Large intestine (tissue), 3 donors: ENCODE results near the gene APBB2. TPM values are rescaled to one million over a fixed set of nuclear protein-coding genes. Genes with fewer than 3 reads are reported as not detected.

Source experiments
- DNase-seq, 2 donors: peaks; one replicate each; pipeline versions ENCODE4 v3.0.0 to v3.0.0-alpha.2; 2013
- H3K27ac ChIP-seq: one replicate; pipeline ENCODE4 v1.5.1; 2013; ENCODE audit warnings: low read length
- H3K27me3 ChIP-seq: 2 replicates; pipeline ENCODE4 v1.6.1; 2013; ENCODE audit warnings: low read length; ENCODE audit not compliant: control insufficient read depth, insufficient read depth
- H3K36me3 ChIP-seq: 2 replicates; pipeline ENCODE4 v1.6.1; 2013; ENCODE audit warnings: low read length; ENCODE audit not compliant: control insufficient read depth, insufficient read depth
- H3K4me1 ChIP-seq: one replicate; pipeline ENCODE4 v1.6.1; 2013; ENCODE audit warnings: low read length; ENCODE audit not compliant: control insufficient read depth, insufficient read depth
- H3K4me3 ChIP-seq: one replicate; pipeline ENCODE4 v1.5.1; 2013; ENCODE audit warnings: low read length
- H3K9me3 ChIP-seq: one replicate; pipeline ENCODE4 v1.6.1; 2013; ENCODE audit warnings: mild to moderate bottlenecking, low read depth, low read length, moderate library complexity; ENCODE audit not compliant: control insufficient read depth
- WGBS: methylation state at CpG from one replicate; pipeline ENCODE4 v1.1.5; 2013; ENCODE audit warnings: low lambda C conversion rate; ENCODE audit not compliant: insufficient coverage; 5-methylcytosine and 5-hydroxymethylcytosine counted together
- polyA plus RNA-seq: library from polyadenylated mRNA; unstranded; fragments of 120-200 nt; gene quantifications from one replicate; pipeline ENCODE4 v1.2.1, GENCODE V29; 2013

The APBB2 gene
- polyA plus RNA-seq, 1 donor, result 26.6 TPM

- no peaks in the 10 kb centered on the region for H3K27me3 ChIP-seq
- no peak overlapping the region for H3K27ac ChIP-seq
- peaks cover 3% of the 10 kb centered on the region for H3K9me3 ChIP-seq
- no peaks in the 10 kb centered on the region for H3K4me1 ChIP-seq
- 91% methylated on average over 1 of the region's 1 CpG for WGBS
- H3K4me3 ChIP-seq, result no peak overlapping the region
- no peaks in the 10 kb centered on the region for H3K36me3 ChIP-seq
- no peak for DNase-seq
These were observed 250.4 kb downstream of the APBB2 start for GRCh38 chr4:40963897-40964478.

GRCh38 chr4:40962551-40963180 is 251.7 kb downstream of the APBB2 start:
- Histone ChIP-seq H3K27me3 (no peaks in the 10 kb centered on the region), H3K9me3 (peaks cover 3% of the 10 kb centered on the region), H3K36me3 (no peaks in the 10 kb centered on the region), H3K27ac (no peak overlapping the region), H3K4me3 (no peak overlapping the region), H3K4me1 (no peaks in the 10 kb centered on the region)
- WGBS, result 92% methylated on average over 4 of the region's 7 CpGs
- no peak for DNase-seq

- no CpG with 5 or more reads among the region's 1 CpG for WGBS
- H3K36me3 ChIP-seq, result no peaks in the 10 kb centered on the region
- H3K4me1 ChIP-seq, result no peaks in the 10 kb centered on the region
- no peaks in the 10 kb centered on the region for H3K27me3 ChIP-seq
- no peaks in the 10 kb centered on the region for H3K9me3 ChIP-seq
- no peak overlapping the region for H3K27ac ChIP-seq
- no peak for DNase-seq
- no peak overlapping the region for H3K4me3 ChIP-seq
These were observed 253.4 kb downstream of the APBB2 start for GRCh38 chr4:40960941-40961340.

GRCh38 chr4:40957281-40957680 is 257.1 kb downstream of the APBB2 start:
- Histone ChIP-seq H3K4me1 (no peaks in the 10 kb centered on the region), H3K27me3 (no peaks in the 10 kb centered on the region), H3K4me3 (no peak overlapping the region), H3K27ac (no peak overlapping the region), H3K36me3 (no peaks in the 10 kb centered on the region), H3K9me3 (no peaks in the 10 kb centered on the region)
- no CpG with 5 or more reads among the region's 6 CpGs for WGBS
- no peak for DNase-seq

GRCh38 chr4:40956721-40957255 is 257.6 kb downstream of the APBB2 start:
- no peaks in the 10 kb centered on the region for H3K27me3 ChIP-seq
- H3K9me3 ChIP-seq, result no peaks in the 10 kb centered on the region
- WGBS, result no CpG with 5 or more reads among the region's 5 CpGs
- H3K4me1 ChIP-seq, result no peaks in the 10 kb centered on the region
- H3K27ac ChIP-seq, result no peak overlapping the region
- DNase-seq, result no peak
- no peak overlapping the region for H3K4me3 ChIP-seq
- H3K36me3 ChIP-seq, result no peaks in the 10 kb centered on the region

GRCh38 chr4:40954088-40954668 is 260.2 kb downstream of the APBB2 start:
- peak overlapping the region; percentile 3 for H3K27ac ChIP-seq
- H3K27me3 ChIP-seq, result no peaks in the 10 kb centered on the region
- WGBS, result no CpG with 5 or more reads among the region's 8 CpGs
- no peak for DNase-seq
- no peaks in the 10 kb centered on the region for H3K9me3 ChIP-seq
- no peak overlapping the region for H3K4me3 ChIP-seq
- H3K4me1 ChIP-seq, result no peaks in the 10 kb centered on the region
- no peaks in the 10 kb centered on the region for H3K36me3 ChIP-seq

- Histone ChIP-seq H3K4me3 (no peak overlapping the region), H3K4me1 (no peaks in the 10 kb centered on the region), H3K27ac (peak overlapping the region; percentile 3), H3K36me3 (no peaks in the 10 kb centered on the region), H3K9me3 (no peaks in the 10 kb centered on the region), H3K27me3 (no peaks in the 10 kb centered on the region)
- DNase-seq, result no peak
- no CpG with 5 or more reads among the region's 12 CpGs for WGBS
These were observed 260.9 kb downstream of the APBB2 start for GRCh38 chr4:40953283-40954087.

- no peak overlapping the region for H3K4me3 ChIP-seq
- no peaks in the 10 kb centered on the region for H3K36me3 ChIP-seq
- no peak overlapping the region for H3K27ac ChIP-seq
- H3K9me3 ChIP-seq, result no peaks in the 10 kb centered on the region
- no peaks in the 10 kb centered on the region for H3K4me1 ChIP-seq
- H3K27me3 ChIP-seq, result no peaks in the 10 kb centered on the region
- DNase-seq, result no peak
- WGBS, result 90% methylated on average over 2 of the region's 7 CpGs
These were observed 261.7 kb downstream of the APBB2 start for GRCh38 chr4:40952672-40953071.

- Histone ChIP-seq H3K4me3 (no peak overlapping the region), H3K4me1 (no peaks in the 10 kb centered on the region), H3K27ac (no peak overlapping the region), H3K9me3 (no peaks in the 10 kb centered on the region), H3K27me3 (no peaks in the 10 kb centered on the region), H3K36me3 (no peaks in the 10 kb centered on the region)
- WGBS, result 100% methylated on average over 2 of the region's 4 CpGs
- DNase-seq, result no peak
These were observed 262.1 kb downstream of the APBB2 start for GRCh38 chr4:40952217-40952616.

- H3K9me3 ChIP-seq, result no peaks in the 10 kb centered on the region
- WGBS, result no CpG with 5 or more reads among the region's 5 CpGs
- no peak for DNase-seq
- no peaks in the 10 kb centered on the region for H3K27me3 ChIP-seq
- H3K36me3 ChIP-seq, result no peaks in the 10 kb centered on the region
- H3K4me3 ChIP-seq, result no peak overlapping the region
- no peaks in the 10 kb centered on the region for H3K4me1 ChIP-seq
- H3K27ac ChIP-seq, result no peak overlapping the region
These were observed 263.3 kb downstream of the APBB2 start for GRCh38 chr4:40951026-40951425.
